ENCODE data around the gene PDZD2.
"Not testable (repeated sequence)": the region's sequence is repeated elsewhere in the genome, so short reads cannot be mapped to it uniquely, and the experiment has no call there.

Gene PDZD2

DNA sequence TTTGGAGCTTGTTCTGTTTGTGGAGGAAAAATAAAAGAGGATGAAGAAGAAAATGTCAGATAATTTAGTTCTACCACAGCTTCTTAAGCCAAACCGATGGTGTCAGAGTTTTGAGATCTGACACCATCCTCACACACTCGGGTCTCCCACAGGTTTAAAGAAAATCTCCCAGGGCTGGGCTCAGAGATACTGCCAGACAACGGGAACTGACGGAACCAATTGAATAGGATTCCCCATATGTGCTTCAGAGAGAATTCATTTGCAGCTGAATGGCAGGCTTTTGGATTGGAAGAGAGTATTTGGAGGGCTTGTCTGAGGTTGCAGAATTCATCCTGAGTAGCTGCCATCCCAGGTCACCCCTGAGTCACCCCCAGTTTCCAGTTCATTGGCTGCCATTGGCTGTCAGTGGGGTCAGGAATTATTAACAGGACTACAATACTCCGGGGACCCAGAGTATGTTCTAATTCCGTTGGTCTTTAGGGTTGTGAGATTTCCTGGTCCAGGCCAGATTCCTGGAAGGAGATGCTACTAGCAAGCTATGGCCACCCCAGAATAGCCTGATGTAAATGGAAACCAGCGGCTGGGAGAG, 131.3 kb downstream of the PDZD2 start:
- no peak for DNase-seq (ENCODE audit: low read depth)

- DNase-seq (ENCODE audit: low read depth): no peak
These were observed 132.1 kb downstream of the PDZD2 start for GRCh38 chr5:31770998-31771397.

- no peak for DNase-seq (ENCODE audit: low read depth)
These were observed 132.6 kb downstream of the PDZD2 start for GRCh38 chr5:31771500-31771899.

DNA sequence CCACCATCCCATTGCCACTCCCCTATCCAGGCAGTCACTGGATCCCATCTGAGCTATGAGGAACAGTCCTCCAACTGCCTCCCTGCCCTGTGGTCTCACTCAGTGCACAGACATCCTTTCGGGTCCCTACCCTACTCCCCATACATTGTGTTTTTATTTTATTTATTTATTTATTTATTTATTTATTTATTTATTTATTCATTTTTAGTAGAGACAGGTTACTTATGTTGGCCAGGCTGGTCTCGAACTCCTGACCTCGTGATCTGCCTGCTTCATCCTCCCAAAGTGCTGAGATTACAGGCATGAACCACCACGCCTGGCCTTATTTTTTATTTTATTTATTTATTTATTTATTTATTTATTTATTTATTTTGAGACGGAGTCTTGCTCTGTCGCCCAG, 137.4 kb downstream of the PDZD2 start:
- DNase-seq (ENCODE audit: low read depth): not testable (repeated sequence)

DNA sequence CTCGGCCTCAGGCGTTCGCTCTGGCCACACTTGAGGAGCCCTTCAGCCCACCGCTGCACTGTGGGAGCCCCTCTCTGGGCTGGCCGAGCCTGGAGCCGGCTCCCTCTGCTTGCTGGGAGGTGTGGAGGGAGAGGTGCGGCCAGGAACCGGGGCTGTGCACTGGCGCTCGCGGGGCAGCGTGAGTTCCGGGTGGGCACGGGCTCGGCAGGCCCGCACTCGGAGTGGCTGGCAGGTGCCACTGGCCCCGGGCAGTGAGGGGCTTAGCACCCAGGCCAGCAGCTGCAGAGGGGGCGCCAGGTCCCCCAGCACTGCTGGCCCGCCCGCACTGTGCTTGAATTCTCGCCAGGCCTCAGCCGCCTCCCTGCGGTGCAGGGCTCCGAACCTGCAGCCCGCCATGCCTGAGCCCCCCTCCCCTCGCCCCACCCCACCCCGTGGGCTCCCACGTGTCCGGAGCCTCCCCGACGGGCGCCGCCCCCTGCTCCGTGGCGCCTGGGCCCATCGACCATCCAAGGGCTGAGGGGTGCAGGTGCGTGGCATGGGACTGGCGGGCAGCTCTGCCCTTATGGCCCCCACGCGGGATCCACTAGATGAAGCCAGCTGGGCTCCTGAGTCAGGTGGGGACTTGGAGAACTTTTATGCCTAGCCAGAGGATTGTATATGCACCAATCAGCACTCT, 138.2 kb downstream of the PDZD2 start:
- no peak for DNase-seq (ENCODE audit: low read depth)

DNA sequence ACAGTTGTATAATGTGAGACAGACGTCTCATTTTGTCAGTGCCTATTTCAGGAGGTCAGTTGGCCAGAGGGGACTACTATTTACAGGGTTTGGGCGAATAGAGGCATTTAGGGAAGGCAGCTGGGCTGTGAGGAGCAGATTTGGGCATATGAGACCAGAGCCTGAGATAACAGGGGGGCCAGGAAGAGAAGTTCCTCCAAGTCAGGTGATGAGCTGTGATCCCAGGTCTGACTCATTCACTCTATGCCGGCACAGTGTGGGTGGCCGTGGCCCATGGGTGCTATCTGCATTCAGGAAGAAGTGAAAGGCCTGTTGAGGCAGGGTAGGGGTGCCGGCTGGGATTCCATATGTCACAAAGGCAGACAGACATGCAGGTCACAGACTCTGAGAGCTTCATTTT, 142.8 kb downstream of the PDZD2 start:
- no peak for DNase-seq (ENCODE audit: low read depth)

DNA sequence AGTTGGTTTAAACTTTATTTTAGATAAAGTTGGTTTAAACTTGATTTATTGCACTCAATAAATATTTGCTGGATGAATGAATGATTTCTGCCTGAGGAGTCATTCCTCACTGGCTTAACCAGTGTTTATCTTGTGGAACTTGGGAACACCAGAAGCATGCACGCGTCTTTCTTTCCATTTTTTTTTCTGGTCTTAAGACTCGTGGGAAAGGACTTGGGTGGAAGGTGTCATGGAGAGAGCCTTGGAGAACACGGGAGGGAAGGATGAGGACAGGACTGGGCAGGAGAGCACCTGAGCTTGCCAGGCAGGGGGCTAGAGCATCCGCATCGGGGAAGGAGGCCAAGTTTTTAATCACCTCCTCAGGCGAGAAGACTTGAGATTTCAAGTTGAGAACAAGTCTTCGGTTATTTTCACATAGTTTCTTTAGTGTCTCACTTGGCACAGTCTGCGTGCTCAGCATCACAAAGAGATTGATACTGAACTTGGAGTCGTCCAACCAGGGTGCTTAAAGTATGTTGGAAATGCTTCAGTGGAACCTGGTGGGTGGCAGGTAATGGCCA, 144.2 kb downstream of the PDZD2 start:
- no peak for DNase-seq (ENCODE audit: low read depth)

GRCh38 chr5:31783731-31784130, 144.8 kb downstream of the PDZD2 start:
- DNase-seq (ENCODE audit: low read depth): no peak

DNA sequence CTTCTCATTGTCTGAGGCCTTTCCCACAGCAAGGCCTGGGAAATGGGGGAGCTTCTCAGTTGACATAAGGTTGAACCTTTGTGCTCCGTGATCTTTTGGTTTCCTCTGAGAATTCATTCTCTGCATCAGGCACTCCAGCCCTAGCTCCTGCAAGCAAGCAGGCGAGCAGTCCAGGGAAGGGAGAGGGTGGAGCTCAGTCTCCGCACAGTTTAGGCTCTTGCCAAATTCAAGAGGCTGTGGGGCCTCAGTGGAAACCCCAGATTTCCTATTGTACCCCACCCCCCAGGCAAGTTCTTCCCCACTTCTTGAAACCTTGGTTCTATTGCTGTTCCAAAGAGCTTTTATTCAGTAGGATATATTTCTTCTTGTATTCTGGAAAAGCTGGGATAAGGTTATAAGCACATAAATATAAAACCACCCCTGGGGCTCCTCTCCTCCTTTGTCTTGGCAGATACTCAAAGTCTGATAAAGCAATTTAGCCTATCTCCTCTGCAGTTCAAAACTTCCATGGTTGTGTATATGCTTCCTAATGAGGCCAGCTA, 147.2 kb downstream of the PDZD2 start:
- no peak for DNase-seq (ENCODE audit: low read depth)

DNA sequence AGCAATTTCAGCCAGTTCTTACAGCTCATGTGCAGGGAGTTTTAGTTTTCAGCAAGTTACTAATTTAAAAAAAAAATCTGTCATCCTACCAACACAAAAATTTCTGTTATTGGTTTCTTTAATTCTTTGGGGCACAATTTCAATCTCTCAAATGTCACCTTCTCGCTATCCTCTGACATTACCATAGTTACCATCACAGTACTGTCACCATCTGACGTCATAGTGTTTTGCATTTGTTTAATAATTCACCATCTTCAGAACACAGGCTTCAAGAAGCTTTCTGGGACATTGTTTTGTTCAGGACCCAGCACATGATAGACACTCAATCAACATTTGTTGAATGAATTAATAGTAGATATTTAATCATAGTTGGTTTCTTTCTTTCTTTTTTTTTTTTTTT, 155.1 kb downstream of the PDZD2 start:
- DNase-seq (ENCODE audit: low read depth): no peak

- no peak for DNase-seq (ENCODE audit: low read depth)
These were observed 159.2 kb downstream of the PDZD2 start for GRCh38 chr5:31798168-31798567.

GRCh38 chr5:31800351-31800750, 161.4 kb downstream of the PDZD2 start:
- DNase-seq (ENCODE audit: low read depth): no peak

GRCh38 chr5:31805785-31806400, 167.0 kb downstream of the PDZD2 start:
- DNase-seq (ENCODE audit: low read depth): no peak

DNA sequence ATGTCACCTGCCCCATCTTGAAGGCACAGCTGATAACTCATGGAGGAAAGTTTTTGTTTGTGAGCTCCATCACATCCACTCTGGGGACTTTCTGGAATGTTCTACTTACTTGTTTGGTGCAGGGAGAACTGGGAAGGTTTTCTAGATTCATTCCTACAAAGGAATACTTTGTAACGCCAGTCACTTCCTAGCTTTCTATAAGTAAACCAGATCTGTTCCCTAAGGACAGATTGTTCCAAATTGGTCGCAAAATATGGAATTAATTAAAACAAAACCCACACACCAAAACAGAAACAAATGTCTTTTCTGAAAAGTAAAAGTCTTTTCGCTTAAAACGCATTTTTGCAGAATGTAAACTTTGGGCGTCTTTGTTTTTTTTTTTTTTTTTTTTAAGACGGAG, 167.6 kb downstream of the PDZD2 start:
- DNase-seq (ENCODE audit: low read depth): no peak

DNA sequence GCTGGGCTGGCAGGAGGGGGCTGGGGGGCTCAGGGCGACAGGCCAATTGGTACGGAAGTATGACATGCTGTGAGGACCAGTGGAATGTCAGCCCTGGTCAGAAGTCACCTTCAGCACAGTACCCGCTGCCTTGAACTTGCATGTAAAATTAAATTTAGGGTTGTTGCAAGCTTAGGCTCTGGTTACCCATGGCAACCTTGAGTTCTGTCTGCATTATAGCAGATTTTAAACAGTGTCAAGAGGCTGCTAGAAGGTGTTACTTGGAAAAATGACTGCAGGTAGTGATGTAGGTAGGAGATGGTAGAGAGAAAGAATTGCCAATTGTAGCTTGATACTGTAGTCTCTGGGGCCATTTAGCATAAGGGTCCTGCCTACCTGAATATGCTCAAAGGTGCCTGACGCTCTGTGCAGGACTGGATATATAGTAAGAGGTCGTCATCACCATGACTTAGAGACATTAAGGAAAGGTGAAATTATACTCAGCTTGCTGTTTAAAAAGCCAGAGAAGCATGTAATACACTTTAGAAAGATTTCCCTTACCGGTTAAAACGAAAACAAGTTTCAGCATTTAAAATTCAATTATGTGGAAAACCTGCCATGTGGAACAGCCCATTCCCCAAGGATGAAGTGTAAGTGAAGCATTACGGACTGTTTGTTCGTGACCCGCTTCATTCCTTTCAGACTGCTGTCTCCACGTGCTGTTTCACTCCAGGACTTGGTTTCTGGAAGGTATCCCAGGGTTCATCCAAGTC, 169.0 kb downstream of the PDZD2 start:
- no peak for DNase-seq (ENCODE audit: low read depth)

DNA sequence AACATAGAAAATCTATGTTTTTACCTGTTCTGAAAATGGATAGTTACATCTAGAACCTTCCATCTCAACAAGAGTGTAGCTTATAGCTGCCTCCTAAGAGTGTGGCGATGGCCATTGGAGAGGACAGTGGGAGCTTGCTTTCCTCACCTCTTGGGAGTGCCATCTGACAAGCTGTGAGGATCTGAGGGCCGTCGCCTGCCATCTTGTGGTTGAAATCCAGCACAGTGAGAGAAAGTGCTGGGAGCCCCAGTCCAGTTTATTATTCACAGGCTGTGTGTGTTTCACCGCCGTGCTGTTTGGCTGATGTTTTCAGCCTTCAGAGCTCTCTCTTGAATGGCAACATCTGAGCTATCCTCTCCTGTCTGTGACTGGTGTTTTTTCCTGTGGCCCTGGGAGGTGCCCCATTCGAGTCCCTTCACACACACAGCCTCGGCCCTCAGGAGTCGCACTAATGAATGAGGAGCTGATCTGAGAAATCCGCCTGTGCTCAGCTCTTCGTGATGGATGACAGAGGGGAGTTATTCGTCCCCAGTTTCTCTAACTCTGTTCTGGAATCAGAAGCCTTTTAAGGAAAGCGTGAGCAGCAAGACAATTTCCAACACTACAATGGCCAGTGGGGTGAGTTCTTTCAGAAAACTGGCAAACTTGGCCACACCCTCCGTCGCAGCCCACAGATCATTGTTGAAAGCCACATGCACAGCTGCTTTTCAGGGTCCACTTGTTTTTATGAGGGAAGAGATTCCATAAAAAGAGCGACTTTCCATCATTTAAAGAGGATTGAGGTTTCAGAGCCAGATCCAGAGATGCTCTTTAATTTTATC, 170.3 kb downstream of the PDZD2 start:
- no peak for DNase-seq (ENCODE audit: low read depth)

DNA sequence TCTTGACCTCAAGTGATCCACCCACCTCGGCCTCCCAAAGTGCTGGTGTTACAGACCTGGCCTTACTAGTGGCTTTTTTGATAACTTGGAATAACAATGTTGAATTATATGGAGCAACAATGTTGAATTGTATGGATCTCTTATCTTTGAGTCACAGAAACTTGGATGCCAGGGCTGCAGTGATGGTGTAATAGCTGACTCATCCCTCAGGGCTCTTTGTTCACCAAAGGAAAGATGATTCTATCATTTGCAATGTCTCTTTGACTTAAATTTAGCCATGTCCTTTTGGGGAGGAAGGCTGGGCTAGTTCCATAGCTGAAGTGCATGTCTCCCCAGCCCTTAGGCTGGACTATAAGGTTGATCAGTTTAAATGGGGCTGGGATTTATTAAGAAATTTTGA, 172.3 kb downstream of the PDZD2 start:
- DNase-seq (ENCODE audit: low read depth): no peak

DNA sequence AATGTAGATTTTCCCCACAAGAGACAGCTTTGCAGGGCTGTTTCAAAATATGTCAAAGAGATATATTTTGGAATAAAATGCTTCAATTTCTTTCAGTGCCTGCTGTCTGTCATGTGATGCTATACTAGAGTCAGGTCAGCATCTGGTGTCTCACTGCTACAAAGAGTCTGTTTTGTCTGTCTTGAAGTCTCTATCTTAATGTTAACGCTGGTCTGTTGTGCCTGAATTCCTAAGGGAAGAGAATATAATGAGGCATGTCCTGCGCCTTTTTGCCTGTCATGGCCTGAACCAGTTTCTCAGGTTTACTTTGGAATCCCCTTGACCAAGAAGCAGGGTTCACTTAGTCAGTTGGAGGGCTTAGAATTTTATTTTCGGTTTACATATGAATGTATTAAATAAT, 176.4 kb downstream of the PDZD2 start:
- no peak for DNase-seq (ENCODE audit: low read depth)

- DNase-seq (ENCODE audit: low read depth): no peak
These were observed 181.1 kb downstream of the PDZD2 start for GRCh38 chr5:31819926-31820516.

GRCh38 chr5:31823472-31823871, 184.5 kb downstream of the PDZD2 start:
- no peak for DNase-seq (ENCODE audit: low read depth)

GRCh38 chr5:31824869-31825517, 186.1 kb downstream of the PDZD2 start:
- DNase-seq (ENCODE audit: low read depth): no peak
